ENCODE measurements around the gene FMNL2. TPM values are rescaled to one million over a fixed set of nuclear protein-coding genes. Genes with fewer than 3 reads are reported as not detected.

Gene FMNL2
- total and polyA plus RNA-seq, 2 experiments from 2014 or later: 16.5 to 45.4 TPM

- DNase-seq (ENCODE audit: low spot score) (no peak), ATAC-seq (no peak)
- no peak for TF ChIP-seq ZNF331 (CRISPR knock-in tag; IDR thresholded peaks at IDR 0.05; ENCODE audit: low read depth)
- no peak for TF ChIP-seq REST (IDR thresholded peaks at IDR 0.05; ENCODE audit: unreplicated experiment)
- TF ChIP-seq STAT1 (IDR thresholded peaks at IDR 0.05; ENCODE audit: unreplicated experiment): no peak
- no peak for TF ChIP-seq JUNB (IDR thresholded peaks at IDR 0.05; ENCODE audit: unreplicated experiment)
- no peak overlapping the region for H3K27ac ChIP-seq (ENCODE audit: low read depth)
- H4K20me1 ChIP-seq (replicated peaks; ENCODE audit: insufficient read depth): 0 out of 2 replicates have a peak, but pooled peaks cover 2% of the 10 kb centered on the region
- no peak overlapping the region for H3K4me2 ChIP-seq
- no peaks in the 10 kb centered on the region for H3K4me1 ChIP-seq (ENCODE audit: insufficient read depth)
- no peaks in the 10 kb centered on the region for H3K9me2 ChIP-seq (ENCODE audit: insufficient read depth)
- peaks cover 88% of the 10 kb centered on the region for H3K36me3 ChIP-seq (ENCODE audit: insufficient read depth)
- Mint-ChIP-seq H3K9me3 (no peaks in the 10 kb centered on the region), H3K4me3 (no peak overlapping the region), H3K27me3 (ENCODE audit: insufficient read depth, low read depth, poor library complexity) (no peaks in the 10 kb centered on the region), H3K27ac (no peak overlapping the region), H3K4me1 (no peaks in the 10 kb centered on the region), H3K36me3 (ENCODE audit: low read depth) (peaks cover 82% of the 10 kb centered on the region)
- no peak overlapping the region for H3K4me3 ChIP-seq
- peaks cover 14% of the 10 kb centered on the region; the same call in 1 of the 2 replicates for H3K79me2 ChIP-seq (replicated peaks; ENCODE audit: insufficient read depth)
- no peaks in the 10 kb centered on the region for H3K27me3 ChIP-seq (ENCODE audit: insufficient read depth)
- H3F3A ChIP-seq (replicated peaks; ENCODE audit: low read depth): no peaks in the 10 kb centered on the region
- no peak overlapping the region for H2AFZ ChIP-seq
Measured at GRCh38 chr2:152676461-152676860, 341.5 kb downstream of the FMNL2 start.

GRCh38 chr2:152678808-152679207 lies 343.8 kb downstream of the FMNL2 start:
- no peak for TF ChIP-seq ZNF331 (CRISPR knock-in tag; IDR thresholded peaks at IDR 0.05; ENCODE audit: low read depth)
- TF ChIP-seq STAT1 (IDR thresholded peaks at IDR 0.05; ENCODE audit: unreplicated experiment): no peak
- no peak for TF ChIP-seq EZH2 (IDR thresholded peaks at IDR 0.05; ENCODE audit: low read depth, unreplicated experiment)
- no peak for TF ChIP-seq ETS1 (IDR thresholded peaks at IDR 0.05)
- TF ChIP-seq ZNF114 (CRISPR knock-in tag; IDR thresholded peaks at IDR 0.05): no peak
- TF ChIP-seq POLR2AphosphoS5 (IDR thresholded peaks at IDR 0.05; ENCODE audit: low read depth): no peak
- TF ChIP-seq CREB1 (CRISPR knock-in tag; IDR thresholded peaks at IDR 0.05; ENCODE audit: low read depth): no peak
- no peak for TF ChIP-seq JUNB (IDR thresholded peaks at IDR 0.05; ENCODE audit: unreplicated experiment)

More at GRCh38 chr2:152678808-152679207, 343.8 kb downstream of the FMNL2 start:
- ATAC-seq (no peak), DNase-seq (ENCODE audit: low spot score) (no peak)
- Histone ChIP-seq H3K4me1 (ENCODE audit: insufficient read depth) (no peaks in the 10 kb centered on the region), H3K36me3 (ENCODE audit: insufficient read depth) (peaks cover 77% of the 10 kb centered on the region), H2AFZ (no peak overlapping the region), H3F3A (replicated peaks; ENCODE audit: low read depth) (no peaks in the 10 kb centered on the region), H3K4me2 (no peak overlapping the region), H3K79me2 (replicated peaks; ENCODE audit: insufficient read depth) (peaks cover 32% of the 10 kb centered on the region), H3K27ac (ENCODE audit: low read depth) (no peak overlapping the region), H3K27me3 (ENCODE audit: insufficient read depth) (no peaks in the 10 kb centered on the region), H4K20me1 (replicated peaks; ENCODE audit: insufficient read depth) (0 out of 2 replicates have a peak, but pooled peaks cover 11% of the 10 kb centered on the region), H3K4me3 (no peak overlapping the region), H3K9me2 (ENCODE audit: insufficient read depth) (no peaks in the 10 kb centered on the region)
- Mint-ChIP-seq H3K36me3 (ENCODE audit: low read depth) (peaks cover 82% of the 10 kb centered on the region), H3K27me3 (ENCODE audit: insufficient read depth, low read depth, poor library complexity) (no peaks in the 10 kb centered on the region), H3K9me3 (peaks cover 4% of the 10 kb centered on the region; the same call in 1 of the 3 replicates), H3K4me1 (no peaks in the 10 kb centered on the region), H3K27ac (no peak overlapping the region), H3K4me3 (no peak overlapping the region)
